Mesenchymal stem cell (in vitro differentiated cells and primary cell): Measurements from ENCODE around the gene FRY.

ENCODE experiments used
- DNase-seq: peaks from one replicate; pipeline ENCODE4 v3.0.0-alpha.2; 2013
- H2AFZ ChIP-seq: one replicate; pipeline ENCODE4 v1.6.1; 2013; ENCODE audit warnings: low read depth, mild to moderate bottlenecking, control low read depth, inconsistent platforms, low read length, moderate library complexity
- H2AK5ac ChIP-seq: 2 replicates; pipeline ENCODE4 v1.6.1; 2013; ENCODE audit warnings: low read length, moderate library complexity, mild to moderate bottlenecking, inconsistent platforms; ENCODE audit not compliant: severe bottlenecking
- H2BK120ac ChIP-seq: one replicate; pipeline ENCODE4 v1.6.1; 2013; ENCODE audit warnings: low read depth, mild to moderate bottlenecking, inconsistent platforms, low read length, moderate library complexity
- H2BK12ac ChIP-seq, 2 experiments: one replicate each; pipeline ENCODE4 v1.6.1; 2013; ENCODE audit warnings: inconsistent platforms in 2 of 2, low read length in 2 of 2, mild to moderate bottlenecking in 2 of 2, moderate library complexity in 2 of 2, control low read depth in 1 of 2
- H2BK15ac ChIP-seq: one replicate; pipeline ENCODE4 v1.6.1; 2013; ENCODE audit warnings: mild to moderate bottlenecking, low read depth, inconsistent platforms; ENCODE audit not compliant: poor library complexity, severe bottlenecking
- H2BK5ac ChIP-seq: 2 replicates; pipeline ENCODE4 v1.6.1; 2013; ENCODE audit warnings: low read depth, mild to moderate bottlenecking, low read length, control low read depth, inconsistent platforms; ENCODE audit not compliant: poor library complexity, severe bottlenecking
- H3K14ac ChIP-seq, 2 experiments: one replicate each; pipeline ENCODE4 v1.6.1; 2013; ENCODE audit warnings: inconsistent platforms in 2 of 2, low read length in 2 of 2, control low read depth in 1 of 2, mild to moderate bottlenecking in 1 of 2, moderate library complexity in 1 of 2
- H3K18ac ChIP-seq, 2 experiments: one replicate each; pipeline ENCODE4 v1.6.1; 2013; ENCODE audit warnings: inconsistent platforms in 2 of 2, low read length in 2 of 2, control low read depth in 1 of 2, low read depth in 1 of 2, mild to moderate bottlenecking in 1 of 2
- H3K23ac ChIP-seq, 2 experiments: one replicate each; pipeline ENCODE4 v1.6.1; 2013; ENCODE audit warnings: inconsistent platforms in 2 of 2, low read length in 2 of 2, mild to moderate bottlenecking in 2 of 2, moderate library complexity in 2 of 2, control low read depth in 1 of 2
- H3K27ac ChIP-seq: 2 replicates; pipeline ENCODE4 v1.5.1; 2013; ENCODE audit warnings: mild to moderate bottlenecking, moderate library complexity, low read length, control low read depth, inconsistent platforms; ENCODE audit not compliant: poor library complexity, severe bottlenecking
- H3K27me3 ChIP-seq, 2 experiments: 2 replicates each; pipeline versions ENCODE4 v1.6.1 to v1.7.0; 2013; ENCODE audit warnings: low read length in 2 of 2, mild to moderate bottlenecking in 2 of 2, moderate library complexity in 2 of 2, control low read depth in 1 of 2, inconsistent platforms in 1 of 2; ENCODE audit not compliant: control insufficient read depth in 1 of 2, insufficient read depth in 1 of 2
- H3K36me3 ChIP-seq, 2 experiments: 2 replicates each; pipeline versions ENCODE4 v1.6.1 to v1.7.0; 2013; ENCODE audit warnings: low read length in 2 of 2, control low read depth in 1 of 2, inconsistent platforms in 1 of 2, low read depth in 1 of 2, mild to moderate bottlenecking in 1 of 2; ENCODE audit not compliant: insufficient read depth in 2 of 2, control insufficient read depth in 1 of 2
- H3K4ac ChIP-seq, 2 experiments: one replicate each; pipeline ENCODE4 v1.6.1; 2013; ENCODE audit warnings: inconsistent platforms in 2 of 2, low read length in 2 of 2, mild to moderate bottlenecking in 2 of 2, moderate library complexity in 2 of 2, control low read depth in 1 of 2, low read depth in 1 of 2
- H3K4me1 ChIP-seq: 2 replicates; pipeline ENCODE4 v1.6.1; 2013; ENCODE audit warnings: low read depth, low read length, control low read depth; ENCODE audit not compliant: control insufficient read depth, insufficient read depth
- H3K4me2 ChIP-seq: 2 replicates; pipeline ENCODE4 v1.6.1; 2013; ENCODE audit warnings: low read length, mild to moderate bottlenecking, inconsistent platforms; ENCODE audit not compliant: poor library complexity, severe bottlenecking
- H3K4me3 ChIP-seq, 2 experiments: 2 replicates each; pipeline versions ENCODE4 v1.5.1 to v1.7.0; 2013; ENCODE audit warnings: low read length in 2 of 2, mild to moderate bottlenecking in 2 of 2, control low read depth in 1 of 2, low read depth in 1 of 2; ENCODE audit not compliant: insufficient read depth in 1 of 2
- H3K79me1 ChIP-seq: replicated peaks from 2 replicates; pipeline ENCODE4 v1.6.1; 2013; ENCODE audit warnings: mild to moderate bottlenecking, control low read depth, low read length, inconsistent platforms; ENCODE audit not compliant: poor library complexity, severe bottlenecking
- H3K9ac ChIP-seq: 2 replicates; pipeline ENCODE4 v1.7.0; 2013; ENCODE audit warnings: mild to moderate bottlenecking, low read length, moderate library complexity
- H3K9me3 ChIP-seq: 2 replicates; pipeline ENCODE4 v1.7.0; 2013; ENCODE audit warnings: mild to moderate bottlenecking, low read length; ENCODE audit not compliant: control insufficient read depth
- H4K8ac ChIP-seq: one replicate; pipeline ENCODE4 v1.6.1; 2013; ENCODE audit warnings: inconsistent platforms, mild to moderate bottlenecking, low read length, moderate library complexity
- H4K91ac ChIP-seq: one replicate; pipeline ENCODE4 v1.6.1; 2013; ENCODE audit warnings: mild to moderate bottlenecking, low read length, inconsistent platforms
- WGBS: methylation state at CpG from one replicate; pipeline ENCODE4 v1.1.7; 2013; ENCODE audit warnings: mixed read lengths; 5-methylcytosine and 5-hydroxymethylcytosine counted together

FRY gene

GRCh38 chr13:32202268-32202667, 170.7 kb downstream of the FRY start:
- H2BK15ac ChIP-seq: no peak overlapping the region

GRCh38 chr13:32203221-32203620, 171.6 kb downstream of the FRY start:
- H3K27me3 ChIP-seq: no peaks in the 10 kb centered on the region
- no peak overlapping the region for H4K8ac ChIP-seq
- 90% methylated on average over 5 of the region's 5 CpGs for WGBS
- DNase-seq: no peak
- H2AFZ ChIP-seq: no peak overlapping the region
- no peak overlapping the region for H3K23ac ChIP-seq
- no peak overlapping the region for H3K14ac ChIP-seq
- H3K36me3 ChIP-seq: no peaks in the 10 kb centered on the region
- no peak overlapping the region for H3K27ac ChIP-seq
- no peak overlapping the region for H2AK5ac ChIP-seq
- H3K4me1 ChIP-seq: no peaks in the 10 kb centered on the region
- H2BK15ac ChIP-seq: no peak overlapping the region
- H3K4me3 ChIP-seq: no peak overlapping the region
- no peak overlapping the region for H2BK12ac ChIP-seq
- H3K79me1 ChIP-seq: no peaks in the 10 kb centered on the region
- no peak overlapping the region for H2BK5ac ChIP-seq
- no peak overlapping the region for H3K4ac ChIP-seq
- no peak overlapping the region for H3K9ac ChIP-seq
- no peak overlapping the region for H3K18ac ChIP-seq
- H3K9me3 ChIP-seq: no peaks in the 10 kb centered on the region
- H3K4me2 ChIP-seq: no peak overlapping the region
- H2BK120ac ChIP-seq: no peak overlapping the region
- H4K91ac ChIP-seq: no peak overlapping the region

More at GRCh38 chr13:32202268-32202667, 170.7 kb downstream of the FRY start:
- Histone ChIP-seq H3K4me3 (no peak overlapping the region), H3K79me1 (no peaks in the 10 kb centered on the region), H2AFZ (no peak overlapping the region), H3K4me1 (no peaks in the 10 kb centered on the region), H3K27me3 (no peaks in the 10 kb centered on the region), H3K23ac (no peak overlapping the region), H3K9me3 (no peaks in the 10 kb centered on the region), H2BK5ac (no peak overlapping the region), H3K27ac (no peak overlapping the region), H2AK5ac (no peak overlapping the region), H3K4ac (no peak overlapping the region), H3K36me3 (no peaks in the 10 kb centered on the region), H4K8ac (no peak overlapping the region), H3K18ac (no peak overlapping the region), H2BK120ac (no peak overlapping the region), H4K91ac (no peak overlapping the region), H3K14ac (no peak overlapping the region), H3K4me2 (no peak overlapping the region), H2BK12ac (no peak overlapping the region), H3K9ac (no peak overlapping the region)
- 92% methylated on average over 5 of the region's 6 CpGs for WGBS
- DNase-seq: no peak

GRCh38 chr13:32203736-32204135, 172.2 kb downstream of the FRY start:
- H3K18ac ChIP-seq: no peak overlapping the region
- no peaks in the 10 kb centered on the region for H3K27me3 ChIP-seq
- no peak overlapping the region for H2AK5ac ChIP-seq
- H3K14ac ChIP-seq: no peak overlapping the region
- WGBS: 98% methylated on average over 1 of the region's 1 CpG
- no peak overlapping the region for H3K27ac ChIP-seq
- H3K4me3 ChIP-seq: no peak overlapping the region
- H3K79me1 ChIP-seq: no peaks in the 10 kb centered on the region
- H3K9ac ChIP-seq: no peak overlapping the region
- no peak overlapping the region for H4K91ac ChIP-seq
- H3K4me1 ChIP-seq: peaks cover under 1% of the 10 kb centered on the region
- no peak overlapping the region for H3K4ac ChIP-seq
- no peak overlapping the region for H2BK120ac ChIP-seq
- H2BK15ac ChIP-seq: no peak overlapping the region
- no peak overlapping the region for H2BK12ac ChIP-seq
- DNase-seq: no peak
- no peak overlapping the region for H4K8ac ChIP-seq
- H2AFZ ChIP-seq: no peak overlapping the region
- no peak overlapping the region for H2BK5ac ChIP-seq
- H3K4me2 ChIP-seq: no peak overlapping the region
- H3K36me3 ChIP-seq: peaks cover 0 to 4% of the 10 kb centered on the region in 2 experiments
- H3K23ac ChIP-seq: no peak overlapping the region
- no peaks in the 10 kb centered on the region for H3K9me3 ChIP-seq

GRCh38 chr13:32205431-32206096, 174.0 kb downstream of the FRY start:
- H3K27me3 ChIP-seq: no peaks in the 10 kb centered on the region

More at GRCh38 chr13:32205431-32206096, 174.0 kb downstream of the FRY start:
- Histone ChIP-seq H2BK5ac (no peak overlapping the region), H3K14ac (peak overlapping the region in 1 of 2 experiments; percentile 3), H3K4ac (no peak overlapping the region), H3K18ac (no peak overlapping the region), H3K9ac (no peak overlapping the region), H3K4me1 (peaks cover 3% of the 10 kb centered on the region), H2BK15ac (no peak overlapping the region), H3K9me3 (no peaks in the 10 kb centered on the region), H3K4me2 (no peak overlapping the region), H4K8ac (no peak overlapping the region), H3K36me3 (peaks cover 0 to 6% of the 10 kb centered on the region in 2 experiments), H4K91ac (no peak overlapping the region), H3K4me3 (no peak overlapping the region), H3K23ac (no peak overlapping the region), H2BK120ac (no peak overlapping the region), H2AK5ac (no peak overlapping the region), H3K79me1 (no peaks in the 10 kb centered on the region), H3K27ac (no peak overlapping the region), H2BK12ac (no peak overlapping the region), H2AFZ (no peak overlapping the region)
- 57% methylated on average over 4 of the region's 4 CpGs for WGBS
- DNase-seq: peak; percentile 23
